Suprapubic skin (tissue), 4 donors: Measurements from ENCODE around the gene HCN4.

ENCODE experiments used
- POLR2A ChIP-seq, 2 donors: fragments of 450-650 bp; IDR thresholded peaks; one replicate each; pipeline ENCODE4 v1.6.1; 2017; ENCODE audit warnings: antibody characterized with exemption in 2 of 2, mild to moderate bottlenecking in 2 of 2, moderate library complexity in 2 of 2
- POLR2AphosphoS5 ChIP-seq, 3 donors: sonication (generic); formaldehyde crosslinking; IDR thresholded peaks; one replicate each; pipeline ENCODE4 v1.6.1; 2017; ENCODE audit warnings: antibody characterized with exemption in 3 of 3
- TF ChIP-seq, protein P1 (sequence below), 2 donors: fragments of 200-600 bp in 1 of 2; fragments of 450-650 bp in 1 of 2; sonication (generic) in 1 of 2; IDR thresholded peaks; one replicate each; pipeline ENCODE4 v1.5.1; 2016 to 2019; ENCODE audit warnings: antibody characterized with exemption in 2 of 2, mild to moderate bottlenecking in 1 of 2, moderate library complexity in 1 of 2

DNA sequence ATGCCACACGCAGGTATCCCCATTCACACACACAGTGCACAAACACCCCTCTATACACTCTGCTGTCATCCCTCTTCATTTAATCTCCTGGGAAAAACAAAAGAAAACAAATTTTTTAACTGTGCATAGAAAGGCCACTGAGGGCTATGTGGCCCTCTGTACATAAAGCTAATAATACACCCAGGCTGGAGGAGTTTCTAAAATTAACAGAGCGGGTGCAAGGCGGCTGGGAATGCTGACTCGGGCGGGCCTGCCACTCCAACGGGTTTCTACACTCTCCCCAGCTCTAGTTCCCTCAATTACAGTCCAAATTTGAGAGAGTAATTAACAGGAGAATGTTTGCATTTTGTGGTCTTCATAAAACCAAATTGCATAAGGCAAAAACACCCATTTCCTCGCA, 23.1 kb downstream of the HCN4 start:
- TF ChIP-seq POLR2AphosphoS5 (IDR thresholded peaks at IDR 0.05) (no peak), POLR2A (IDR thresholded peaks at IDR 0.05) (no peak)
- TF ChIP-seq, protein P1, sequence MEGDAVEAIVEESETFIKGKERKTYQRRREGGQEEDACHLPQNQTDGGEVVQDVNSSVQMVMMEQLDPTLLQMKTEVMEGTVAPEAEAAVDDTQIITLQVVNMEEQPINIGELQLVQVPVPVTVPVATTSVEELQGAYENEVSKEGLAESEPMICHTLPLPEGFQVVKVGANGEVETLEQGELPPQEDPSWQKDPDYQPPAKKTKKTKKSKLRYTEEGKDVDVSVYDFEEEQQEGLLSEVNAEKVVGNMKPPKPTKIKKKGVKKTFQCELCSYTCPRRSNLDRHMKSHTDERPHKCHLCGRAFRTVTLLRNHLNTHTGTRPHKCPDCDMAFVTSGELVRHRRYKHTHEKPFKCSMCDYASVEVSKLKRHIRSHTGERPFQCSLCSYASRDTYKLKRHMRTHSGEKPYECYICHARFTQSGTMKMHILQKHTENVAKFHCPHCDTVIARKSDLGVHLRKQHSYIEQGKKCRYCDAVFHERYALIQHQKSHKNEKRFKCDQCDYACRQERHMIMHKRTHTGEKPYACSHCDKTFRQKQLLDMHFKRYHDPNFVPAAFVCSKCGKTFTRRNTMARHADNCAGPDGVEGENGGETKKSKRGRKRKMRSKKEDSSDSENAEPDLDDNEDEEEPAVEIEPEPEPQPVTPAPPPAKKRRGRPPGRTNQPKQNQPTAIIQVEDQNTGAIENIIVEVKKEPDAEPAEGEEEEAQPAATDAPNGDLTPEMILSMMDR (IDR thresholded peaks at IDR 0.05): no peak
